T47D (cell line): Measurements from ENCODE around the gene ENTPD3.

Experiments
- DNase-seq, 2 experiments: peaks; one replicate each; pipeline versions ENCODE4 v3.0.0 to v3.0.0-alpha.2; 2011 to 2012; ENCODE audit warnings: low read depth in 1 of 2, low spot score in 1 of 2
- JUND ChIP-seq: IDR thresholded peaks from 2 replicates; pipeline ENCODE4 v1.6.1; 2012; ENCODE audit warnings: low read depth
- in situ Hi-C: cut with HindIII; loops from 2 replicates; pipeline ENCODE4 v1.10.0; 2016; ENCODE audit warnings: low sequenced_read_pairs, low pct_unique_long_range_greater_than_20kb

ENTPD3 gene

GRCh38 chr3:40381904-40382616, 4.9 kb upstream of the ENTPD3 start:
- DNase-seq, result no peak
- in situ Hi-C loops, result no loop called here
- TF ChIP-seq JUND, result no peak

DNA sequence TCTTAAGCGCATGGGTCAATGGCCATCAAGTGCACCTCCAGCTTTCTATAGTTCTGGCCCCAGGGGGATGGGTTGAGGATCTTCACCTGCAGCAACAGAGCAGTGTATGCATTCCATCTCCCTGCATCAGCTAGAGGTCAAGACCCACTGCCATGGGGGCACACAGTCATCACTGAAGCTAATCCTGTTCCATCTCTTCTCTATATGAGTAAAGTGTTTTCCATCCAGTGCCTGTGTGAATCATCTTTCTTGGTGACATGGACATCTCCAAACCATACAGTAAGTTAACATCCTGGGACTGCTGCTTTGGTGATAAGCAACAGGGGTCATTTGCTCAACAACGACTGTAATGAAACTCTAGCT, 4.4 kb upstream of the ENTPD3 start:
- in situ Hi-C loops, result no loop called here
- TF ChIP-seq JUND, result no peak
- no peak for DNase-seq

DNA sequence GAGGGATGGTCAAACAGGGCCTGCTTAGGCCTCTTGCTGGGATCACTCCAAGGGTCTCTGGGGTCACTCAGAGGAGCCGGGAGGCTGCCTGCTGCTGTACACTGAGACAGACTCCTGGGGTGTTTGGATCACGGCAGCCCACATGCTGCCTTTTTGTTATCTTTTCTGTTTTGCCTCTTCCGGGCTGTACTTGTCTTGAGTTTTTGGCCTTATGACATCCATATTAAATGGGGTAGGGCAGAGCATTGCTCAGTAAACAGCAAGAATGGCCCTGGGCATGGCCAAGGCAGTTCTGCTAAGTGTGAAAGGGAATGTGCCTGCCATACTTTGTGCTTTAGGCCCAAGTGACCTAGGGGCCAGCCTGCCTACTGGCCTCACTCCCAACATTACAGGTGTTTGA, 771 bp upstream of the ENTPD3 start:
- in situ Hi-C loops, result no loop called here
- no peak for TF ChIP-seq JUND
- DNase-seq, result no peak

DNA sequence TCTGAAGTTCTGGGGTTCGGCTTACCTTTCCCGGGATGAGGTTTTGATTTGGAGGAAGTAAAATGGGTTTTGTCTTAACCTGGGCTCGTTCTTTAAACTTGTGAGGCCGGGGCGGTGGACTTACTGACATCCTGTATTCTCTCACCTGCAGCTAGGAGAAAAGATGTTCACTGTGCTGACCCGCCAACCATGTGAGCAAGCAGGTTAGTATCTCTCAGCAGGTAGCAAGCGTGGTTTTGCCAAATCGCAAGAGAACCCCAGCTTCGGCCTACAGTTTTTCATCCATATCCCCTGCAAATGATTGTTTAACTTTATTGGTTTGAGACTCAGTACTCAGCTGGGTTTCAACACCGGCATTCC, 891 bp downstream of the ENTPD3 start:
- no peak for DNase-seq
- in situ Hi-C loops, result no loop called here
- TF ChIP-seq JUND, result no peak

DNA sequence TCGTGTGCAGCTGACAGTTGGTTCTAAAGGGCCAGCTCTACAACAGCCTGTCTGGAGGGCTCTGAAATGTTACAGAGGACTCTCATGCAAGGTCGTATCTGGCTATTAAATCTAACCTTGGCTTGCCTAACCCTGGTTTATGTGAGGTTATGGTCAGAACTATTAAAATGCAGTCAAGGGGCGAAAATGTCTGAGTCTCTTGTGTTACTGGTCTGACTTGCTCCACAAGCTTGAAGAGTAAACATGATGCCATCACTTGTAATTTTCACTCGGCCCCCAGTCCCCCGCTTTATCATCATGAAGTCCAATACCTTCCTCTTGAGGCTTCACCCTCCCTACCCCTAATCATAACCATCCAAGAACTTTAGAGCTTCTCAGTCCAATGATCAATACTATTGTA, 9.4 kb downstream of the ENTPD3 start:
- no peak for TF ChIP-seq JUND
- in situ Hi-C loops, result no loop called here
- peak in 1 of 2 experiments; percentile 66 for DNase-seq

DNA sequence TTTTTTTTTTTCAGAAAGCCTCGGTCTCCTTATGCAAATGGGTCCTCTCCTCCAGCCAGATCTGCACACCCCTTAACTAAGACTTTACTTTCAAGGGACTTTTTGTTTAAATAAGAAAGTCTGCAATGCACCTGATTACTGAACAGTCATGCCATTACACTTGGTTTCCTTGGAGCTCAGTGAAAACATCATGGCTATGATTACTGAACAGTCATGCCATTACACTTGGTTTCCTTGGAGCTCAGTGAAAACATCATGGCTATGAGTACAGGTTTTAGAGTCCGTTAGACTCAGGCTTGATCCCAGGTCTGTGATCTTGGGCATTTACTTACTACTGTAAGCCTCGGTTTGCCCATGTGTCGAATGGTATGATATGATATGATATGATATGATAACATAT, 10.1 kb downstream of the ENTPD3 start:
- in situ Hi-C loops, result no loop called here
- no peak for TF ChIP-seq JUND
- DNase-seq, result no peak

DNA sequence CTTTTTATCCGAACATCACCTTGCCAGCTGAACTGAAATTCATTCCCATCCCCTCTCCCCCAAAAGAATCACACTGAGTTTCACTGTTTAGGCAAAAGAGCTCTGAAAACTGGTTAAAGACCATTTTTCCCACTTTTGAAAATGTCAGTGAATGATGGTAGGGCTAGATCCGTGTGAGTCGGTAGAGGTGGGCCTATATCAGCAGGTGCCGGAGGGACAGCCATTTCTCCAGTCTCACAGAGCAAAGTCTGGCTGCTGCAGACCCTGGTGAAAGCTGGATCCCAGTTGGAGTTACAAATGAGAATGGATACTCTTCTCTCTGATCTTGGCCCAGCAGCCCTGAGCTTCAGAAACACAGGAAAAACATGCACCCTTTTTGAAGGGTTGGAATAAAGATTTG, 10.9 kb downstream of the ENTPD3 start:
- no peak for DNase-seq
- in situ Hi-C loops, result no loop called here
- no peak for TF ChIP-seq JUND

- TF ChIP-seq JUND, result no peak
- no peak for DNase-seq
- in situ Hi-C loops, result no loop called here
These were observed 11.4 kb downstream of the ENTPD3 start for GRCh38 chr3:40398346-40398745.

DNA sequence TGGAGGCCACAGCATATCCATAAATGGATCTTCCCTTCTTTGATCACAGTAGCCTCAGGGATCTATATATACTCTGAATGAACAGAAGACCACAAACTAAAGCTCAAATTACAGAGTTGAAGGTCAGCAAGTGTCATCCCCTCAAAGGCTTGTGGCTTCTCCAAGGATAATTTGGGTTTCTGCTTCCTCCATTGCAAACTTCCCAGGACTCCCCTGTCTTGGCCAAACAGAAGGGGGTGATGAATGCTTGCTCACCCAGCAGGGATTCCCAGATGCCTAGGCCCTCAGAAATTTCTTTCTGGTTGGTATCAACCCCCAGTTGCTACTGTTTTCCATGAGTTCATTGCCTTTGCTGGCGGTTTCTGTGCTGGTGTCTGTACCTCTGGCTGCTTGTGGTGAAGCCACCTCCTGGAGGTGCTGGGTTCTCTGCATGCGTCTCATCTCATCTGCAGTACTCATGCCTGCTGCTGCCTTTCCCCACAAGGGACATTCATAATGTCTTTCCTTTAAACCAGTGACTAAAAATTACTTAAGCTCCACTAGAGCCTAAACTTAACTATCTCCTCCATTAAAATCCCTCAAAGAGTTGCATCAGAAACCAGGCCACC, 17.7 kb downstream of the ENTPD3 start:
- no peak for TF ChIP-seq JUND
- DNase-seq, result no peak
- in situ Hi-C loops, result no loop called here

GRCh38 chr3:40407007-40407406, 20.0 kb downstream of the ENTPD3 start:
- no peak for TF ChIP-seq JUND
- DNase-seq, result no peak
- in situ Hi-C loops, result no loop called here

- no peak for TF ChIP-seq JUND
- in situ Hi-C loops, result no loop called here
- no peak for DNase-seq
These were observed 20.6 kb downstream of the ENTPD3 start for GRCh38 chr3:40407611-40408010.

DNA sequence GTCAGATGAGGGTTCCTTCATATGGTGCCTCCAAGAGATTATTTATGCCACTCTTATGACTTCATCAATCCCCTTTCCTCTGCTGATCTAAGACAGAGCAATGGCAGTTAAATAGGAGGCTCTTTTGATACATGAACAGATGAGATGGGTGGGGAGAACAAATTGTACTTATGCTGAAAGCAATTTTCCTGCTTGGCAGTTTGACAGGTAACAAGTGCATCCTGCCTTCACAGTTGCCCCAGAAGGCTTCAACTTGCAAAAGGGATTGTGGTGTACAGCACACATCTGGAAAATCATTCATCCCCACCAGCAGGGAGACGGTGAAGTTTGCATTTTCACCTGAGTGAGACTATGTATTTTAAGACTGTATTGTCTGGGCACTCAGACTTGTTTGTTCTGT, 27.3 kb downstream of the ENTPD3 start:
- in situ Hi-C loops, result no loop called here
- no peak for DNase-seq

DNA sequence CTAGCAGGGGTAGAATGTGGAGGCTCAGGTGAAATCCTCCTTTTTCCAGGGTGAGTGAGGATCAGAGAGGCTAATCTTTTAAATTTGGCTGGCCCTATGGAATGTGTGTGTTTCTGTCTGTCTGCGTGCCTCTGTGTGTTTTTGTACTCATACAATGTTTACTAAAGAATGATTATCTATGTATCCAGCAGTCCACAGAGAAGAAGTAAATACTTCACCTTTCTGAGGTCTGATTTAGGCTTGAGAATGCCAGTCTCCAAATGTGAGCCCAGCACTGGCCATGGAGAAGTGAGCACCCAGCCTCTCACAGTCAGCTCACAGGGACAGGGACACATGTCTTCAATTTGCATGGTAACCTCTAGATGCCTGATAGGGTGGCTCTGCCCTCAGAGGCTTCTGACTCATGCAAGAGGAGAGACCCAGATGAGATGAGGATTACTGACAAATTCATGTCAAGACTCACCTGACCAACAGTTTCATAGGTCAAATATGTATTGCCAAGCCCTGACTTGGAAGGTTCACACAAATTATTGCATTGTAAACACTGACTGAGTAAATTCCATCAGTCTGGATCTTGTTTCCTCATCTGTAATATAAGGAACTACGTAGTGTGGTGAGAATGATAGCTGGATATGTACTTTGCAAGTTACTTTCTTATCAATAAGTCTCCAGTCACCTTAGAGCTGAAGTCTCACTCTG, 31.0 kb downstream of the ENTPD3 start:
- TF ChIP-seq JUND, result no peak
- DNase-seq, result peak in 1 of 2 experiments; percentile 56
- in situ Hi-C loops, result no loop called here

More for the DNA sequence above, 27.3 kb downstream of the ENTPD3 start:
- TF ChIP-seq JUND, result no peak
